EL (cell line): ENCODE results near the gene ZPR1.
"Not testable (repeated sequence)": the region's sequence is repeated elsewhere in the genome, so short reads cannot be mapped to it uniquely, and the experiment has no call there.

Source experiments
- DNase-seq: peaks from one replicate; pipeline ENCODE4 v3.0.0-alpha.2; 2016

Gene ZPR1

DNA sequence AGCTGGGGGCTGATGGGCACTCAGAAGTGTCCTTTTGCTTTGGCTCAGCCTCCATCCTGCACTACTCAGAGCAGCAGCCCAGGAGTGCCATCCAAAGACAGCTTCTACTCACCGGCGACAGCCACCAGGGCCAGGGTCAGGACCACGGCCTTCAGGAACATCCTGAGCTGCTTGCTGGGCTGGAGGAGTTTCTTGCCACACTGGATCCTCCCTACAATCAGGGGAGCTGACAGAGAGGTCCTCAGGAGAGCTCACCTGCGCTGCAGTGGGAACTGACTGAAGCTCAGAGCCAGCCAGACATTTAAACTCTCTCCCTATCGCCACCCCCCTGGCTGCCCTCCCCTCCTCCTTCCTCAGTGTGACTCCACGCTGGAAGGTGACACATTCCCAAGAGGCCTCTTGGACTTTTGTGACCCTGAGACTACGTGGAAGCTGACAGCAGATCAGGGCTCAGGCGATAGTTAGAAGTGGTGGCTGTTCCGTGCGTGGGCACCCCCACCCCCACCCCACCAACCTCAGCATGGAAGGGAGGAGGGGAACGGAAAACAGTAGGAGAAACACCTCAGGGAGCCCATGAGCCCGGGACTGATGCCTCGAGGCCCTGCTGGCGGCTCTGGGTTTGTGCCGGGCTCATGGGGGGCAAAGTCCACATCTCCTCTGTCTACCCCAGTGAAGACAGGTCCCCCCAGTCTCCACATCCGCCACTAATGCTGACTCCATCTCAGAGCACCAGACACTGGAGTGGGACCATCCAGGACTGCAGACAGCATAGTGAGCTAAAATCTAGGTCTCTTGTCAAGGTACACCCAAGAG lies 35.4 kb upstream of the ZPR1 start, which contains the start of gene APOA4:
TSS of gene APOA4 (minus strand) at position 274 of the 813 bp plus-strand sequence. CDS start at position 161, 113 bp downstream.
- DNase-seq, result no peak

DNA sequence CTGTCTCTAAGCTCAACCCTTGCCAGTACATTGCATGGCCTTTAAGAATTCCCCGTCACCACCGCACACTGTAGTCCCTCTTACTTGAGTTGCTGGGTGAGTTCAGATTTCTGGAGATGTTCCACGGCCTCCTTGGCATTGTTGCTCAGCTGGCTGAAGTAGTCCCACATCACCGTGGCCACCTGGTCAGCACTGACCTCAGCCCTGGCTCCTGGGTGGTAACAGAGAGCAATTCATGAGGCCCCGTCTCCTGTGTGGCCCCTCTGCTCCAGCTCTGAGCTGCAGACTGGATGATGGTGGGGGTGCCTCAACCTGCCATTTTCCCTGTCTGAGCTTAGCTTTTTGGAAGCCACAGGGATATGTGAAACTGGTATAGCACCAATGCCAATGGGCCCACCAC lies 34.8 kb upstream of the ZPR1 start:
- no peak for DNase-seq

DNA sequence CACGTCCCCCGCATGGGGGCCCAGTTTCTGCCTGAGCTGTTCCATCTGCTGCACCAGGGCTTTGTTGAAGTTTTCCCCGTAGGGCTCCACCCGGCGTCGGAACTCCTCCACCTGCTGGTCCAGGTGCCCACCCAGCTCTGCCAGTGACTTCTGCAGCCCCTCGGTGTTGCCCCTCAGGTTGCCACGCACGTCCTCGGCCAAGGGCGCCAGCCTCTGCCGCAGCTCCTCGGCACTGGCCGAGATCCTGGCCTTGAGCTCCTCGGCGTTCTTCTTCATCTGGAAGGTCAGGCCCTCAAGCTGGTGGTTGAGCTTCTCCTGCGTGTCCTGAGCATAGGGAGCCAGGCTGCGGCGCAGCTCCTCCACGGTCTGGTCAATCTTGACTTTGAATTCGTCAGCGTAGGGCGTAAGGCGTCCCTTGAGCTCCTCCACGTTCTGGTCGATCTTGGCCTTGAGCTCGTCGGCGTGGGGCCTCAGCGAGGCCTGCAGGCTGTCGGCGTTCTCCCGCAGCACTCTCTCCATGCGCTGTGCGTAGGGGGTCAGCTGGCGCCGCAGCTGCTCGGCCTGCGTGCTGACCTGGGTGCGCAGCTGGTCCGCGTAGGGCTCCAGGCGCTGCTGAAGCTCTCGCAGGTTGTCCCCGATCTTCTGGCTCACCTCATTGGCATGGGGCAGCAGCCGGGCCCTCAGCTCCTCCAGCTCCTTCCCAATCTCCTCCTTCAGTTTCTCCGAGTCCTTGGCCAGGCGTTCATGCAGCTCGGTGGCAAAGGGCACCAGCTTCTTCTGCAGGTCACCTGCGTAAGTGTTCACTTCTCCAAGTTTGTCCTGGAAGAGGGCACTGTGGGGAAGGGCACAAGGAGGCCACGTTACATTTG lies 33.5 kb upstream of the ZPR1 start:
- no peak for DNase-seq

DNA sequence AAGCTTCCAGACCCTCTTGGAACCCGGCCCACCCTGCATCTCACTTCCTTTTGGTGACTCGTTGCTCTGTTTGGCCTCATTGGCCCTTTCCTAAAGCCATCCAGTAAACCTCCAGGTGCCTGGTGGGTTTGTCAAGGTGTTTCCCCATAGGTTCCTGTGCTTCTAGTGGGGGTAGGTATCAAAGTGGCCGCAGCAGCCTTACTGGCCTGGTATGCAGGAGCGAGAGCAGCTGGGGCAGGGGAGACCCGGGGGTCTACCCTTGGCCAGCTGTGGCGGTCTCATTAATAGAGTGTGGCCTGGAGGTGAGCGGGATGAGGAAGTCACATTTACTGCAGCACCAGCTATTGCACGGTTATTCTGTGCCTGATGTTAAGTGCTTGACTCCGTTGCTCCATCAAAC lies 31.2 kb upstream of the ZPR1 start:
- DNase-seq, result no peak

DNA sequence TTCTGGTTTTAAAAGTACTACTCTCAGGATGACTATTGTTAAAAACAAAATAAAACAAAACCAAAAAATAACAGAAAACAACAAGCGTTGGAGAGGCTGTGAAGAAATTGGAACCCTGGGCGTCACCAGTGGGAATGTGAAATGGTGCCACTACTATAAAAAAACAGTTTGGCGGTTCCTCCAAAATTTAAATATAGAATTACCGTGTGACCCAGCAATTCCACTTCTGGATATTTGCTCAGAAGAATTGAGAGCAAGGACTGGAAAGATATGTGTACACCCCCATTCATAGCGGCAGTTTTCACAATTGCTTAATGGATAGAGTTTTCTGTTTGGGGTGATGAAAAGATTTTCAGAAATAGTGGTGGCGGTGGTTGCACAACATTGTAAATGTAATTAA lies 26.7 kb upstream of the ZPR1 start:
- DNase-seq, result no peak

DNA sequence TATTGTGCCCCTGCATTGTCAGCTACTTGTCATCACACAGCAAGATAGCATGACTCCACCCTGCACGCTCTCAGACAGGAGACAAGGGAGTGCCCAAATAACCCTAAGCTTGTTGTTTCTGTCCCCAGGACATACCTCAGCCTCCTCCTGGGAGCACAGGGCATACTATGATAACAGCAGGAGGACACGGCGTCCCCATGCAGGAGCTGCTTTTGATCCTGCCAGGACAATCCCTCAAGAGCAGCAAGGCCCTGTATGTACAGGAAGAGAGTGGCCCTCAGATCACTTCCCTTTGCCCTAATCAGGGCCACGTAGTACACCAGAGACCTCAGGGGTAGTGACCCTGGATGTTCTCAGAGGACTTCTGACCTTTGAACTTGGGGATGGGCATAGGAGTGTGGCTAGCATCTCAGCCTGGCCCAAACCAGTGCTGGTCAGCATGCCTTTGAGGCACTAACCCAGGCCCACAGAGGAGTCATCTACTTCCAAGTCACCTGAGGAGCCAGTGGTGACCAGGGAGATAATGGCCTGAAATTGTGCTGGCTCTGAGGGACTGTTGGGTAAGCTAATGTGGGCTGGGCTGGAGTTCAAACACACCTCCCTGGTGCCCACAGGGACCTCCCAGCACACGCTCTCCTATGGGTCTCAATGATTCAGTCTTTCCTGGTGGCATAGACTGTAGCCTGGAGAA lies 26.1 kb upstream of the ZPR1 start:
- DNase-seq, result no peak

DNA sequence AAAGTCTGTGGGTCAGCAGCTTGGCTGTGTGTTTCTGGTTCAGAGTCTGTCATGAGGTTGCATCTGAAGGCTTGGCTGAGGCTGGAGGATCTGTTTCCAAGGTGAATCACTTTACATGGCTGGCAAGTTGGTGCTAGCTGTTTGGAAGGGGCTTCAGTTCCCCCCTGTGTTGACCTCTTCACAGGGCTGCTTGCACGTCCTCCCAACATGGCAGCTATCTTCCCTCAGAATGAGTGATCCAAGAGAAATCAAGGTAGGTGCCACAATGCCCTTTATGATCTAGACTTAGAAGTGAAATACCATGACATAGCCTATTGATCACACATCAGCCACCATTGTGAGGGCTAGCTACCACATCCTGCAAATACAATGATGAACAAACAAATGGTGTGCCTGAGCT lies 25.3 kb upstream of the ZPR1 start:
- DNase-seq, result no peak

DNA sequence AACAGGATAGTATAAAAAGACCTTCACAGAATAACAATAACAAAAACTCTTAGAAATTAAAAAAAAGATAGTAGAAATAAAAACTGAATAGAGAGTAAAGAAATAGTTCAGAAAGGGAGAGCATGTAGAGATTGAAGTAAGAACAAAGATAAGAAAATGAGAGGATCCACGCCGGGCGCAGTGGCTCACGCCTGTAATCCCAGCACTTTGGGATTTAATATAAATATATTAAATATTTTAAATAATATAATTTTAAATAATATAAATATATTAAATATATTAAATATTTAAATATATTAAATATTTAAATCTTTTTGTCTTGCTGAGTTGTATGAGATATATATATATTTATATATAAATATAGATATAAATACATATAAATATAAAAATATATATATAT lies 24.3 kb upstream of the ZPR1 start:
- DNase-seq, result no peak

DNA sequence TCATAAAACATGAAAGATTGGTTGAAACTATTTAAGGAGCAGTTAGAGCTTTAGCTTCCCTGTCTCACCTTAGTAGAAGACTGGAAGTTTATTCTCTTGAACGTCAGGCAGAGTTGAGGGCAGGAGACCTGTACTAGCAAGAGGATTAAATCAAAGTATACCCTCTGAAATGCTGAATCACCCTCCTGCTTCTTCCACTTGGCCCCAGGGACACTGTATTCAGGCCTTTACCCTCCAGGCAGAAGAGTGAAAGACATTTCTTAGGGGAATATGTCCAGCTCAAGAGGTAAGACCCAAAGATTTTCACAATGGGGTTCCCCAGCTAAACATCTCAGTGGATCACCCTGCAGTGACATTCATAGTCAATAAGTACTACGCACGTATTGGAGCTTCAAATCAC lies 23.4 kb upstream of the ZPR1 start:
- no peak for DNase-seq

DNA sequence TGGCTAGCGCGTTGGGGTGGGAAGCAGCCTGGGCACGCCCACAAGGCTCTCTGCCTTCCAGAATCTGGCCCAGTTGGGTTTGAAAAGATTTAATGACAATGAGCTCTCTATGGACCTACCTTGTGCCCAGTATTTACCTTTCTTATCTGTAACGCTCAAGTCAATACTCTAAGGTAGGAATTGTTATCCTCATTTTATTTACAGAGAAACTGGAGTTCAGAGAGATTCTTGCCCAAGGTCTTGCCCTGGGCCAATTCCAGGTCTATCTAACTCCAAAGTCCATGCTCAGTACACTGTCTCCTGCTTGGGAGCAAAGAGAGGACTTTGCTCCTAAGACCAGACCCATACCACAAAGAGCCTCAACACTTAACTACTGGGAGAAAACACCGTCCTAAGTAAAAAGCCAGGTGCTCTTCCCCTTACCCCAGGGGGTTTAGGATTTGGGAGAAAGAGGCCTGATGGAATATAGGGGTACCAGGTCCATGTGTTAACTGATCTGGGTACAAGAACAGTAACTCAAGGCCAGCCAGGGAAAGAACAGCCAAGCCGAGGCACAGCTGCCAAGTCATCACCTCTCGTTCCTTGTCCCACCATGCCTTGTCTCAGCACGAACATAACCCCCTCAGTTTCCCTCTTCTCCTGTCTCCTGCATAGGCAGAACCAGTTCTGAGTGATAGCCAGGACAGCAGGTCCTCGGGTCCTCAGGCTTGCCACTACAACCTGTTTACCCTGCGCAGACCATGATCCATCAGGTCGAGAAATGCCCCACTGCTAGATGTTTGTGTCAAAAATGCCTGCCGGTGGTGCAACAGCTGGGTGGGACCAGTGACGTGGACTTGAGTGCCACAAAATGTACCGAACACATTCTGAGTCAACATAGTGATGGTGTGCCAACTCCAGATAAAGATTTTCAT lies 20.7 kb upstream of the ZPR1 start:
- peak; percentile 29 for DNase-seq

DNA sequence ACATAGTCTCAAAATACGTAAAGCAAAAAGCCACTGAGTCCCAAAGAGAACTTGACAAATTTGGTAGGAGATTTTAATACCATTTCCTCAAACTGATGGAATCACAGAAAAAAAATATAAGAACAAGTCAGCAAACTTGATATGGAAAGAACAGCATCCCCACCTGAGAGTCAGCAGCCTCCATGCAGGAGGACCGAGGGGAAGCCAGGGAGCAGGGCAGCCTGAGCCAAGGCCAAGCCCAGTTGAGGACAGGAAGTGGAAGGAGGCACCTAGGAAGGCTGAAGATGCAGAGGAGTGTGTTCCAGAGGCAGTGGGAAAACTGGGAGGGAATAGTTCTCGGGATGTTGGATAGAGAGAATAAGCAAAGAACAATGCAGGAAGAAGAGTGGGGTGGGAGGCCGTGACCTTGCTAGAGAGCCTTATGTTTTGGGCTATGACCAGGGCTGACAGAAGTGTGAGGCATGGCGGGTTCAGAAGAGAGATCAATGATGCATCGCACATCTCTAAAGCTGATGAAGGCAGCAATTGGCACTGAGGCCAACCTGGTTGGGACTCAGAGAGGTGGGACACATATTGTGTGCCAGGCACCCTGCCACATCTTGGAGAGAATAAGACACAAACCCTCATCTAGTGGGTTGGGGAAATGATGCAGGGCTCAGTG lies 19.9 kb upstream of the ZPR1 start:
- DNase-seq, result no peak

DNA sequence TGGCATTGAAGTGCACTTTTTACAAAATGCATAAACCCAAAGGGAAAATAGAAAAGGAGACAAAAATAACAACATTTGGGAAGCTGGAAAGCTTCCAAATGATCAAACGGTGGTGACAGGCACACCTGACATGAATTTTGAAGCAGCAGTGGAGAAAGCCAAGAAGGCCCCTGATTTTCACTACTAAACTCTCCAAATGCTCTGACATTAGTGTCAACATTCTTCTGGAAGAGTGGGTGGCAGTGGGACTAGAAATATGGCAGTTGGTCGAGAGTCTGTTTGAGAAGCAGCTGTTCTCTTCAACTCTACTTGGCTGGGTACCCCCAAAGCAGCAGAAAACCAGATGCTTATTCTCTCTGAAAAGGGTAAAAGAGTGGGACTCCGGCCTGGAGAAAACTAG lies 16.2 kb upstream of the ZPR1 start:
- no peak for DNase-seq

DNA sequence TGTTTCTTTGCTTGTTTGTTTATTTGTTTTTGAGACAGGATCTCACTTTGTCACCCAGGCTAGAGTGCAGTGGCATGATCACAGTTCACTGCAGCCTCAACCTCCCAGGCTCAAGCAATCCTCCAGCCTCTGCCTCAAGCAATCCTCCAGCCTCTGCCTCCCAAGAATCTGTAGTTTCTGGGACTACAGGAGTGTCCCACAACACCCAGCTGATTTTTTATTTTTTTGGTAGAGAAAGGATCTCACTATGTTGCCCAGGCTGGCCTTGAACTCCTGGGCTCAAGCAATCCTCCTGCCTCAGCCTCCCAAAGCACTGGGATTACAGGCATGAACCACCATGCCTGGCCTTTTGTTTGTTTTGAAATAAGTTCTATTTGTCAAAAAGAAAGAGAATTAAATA lies 13.8 kb upstream of the ZPR1 start:
- DNase-seq, result not testable (repeated sequence)

DNA sequence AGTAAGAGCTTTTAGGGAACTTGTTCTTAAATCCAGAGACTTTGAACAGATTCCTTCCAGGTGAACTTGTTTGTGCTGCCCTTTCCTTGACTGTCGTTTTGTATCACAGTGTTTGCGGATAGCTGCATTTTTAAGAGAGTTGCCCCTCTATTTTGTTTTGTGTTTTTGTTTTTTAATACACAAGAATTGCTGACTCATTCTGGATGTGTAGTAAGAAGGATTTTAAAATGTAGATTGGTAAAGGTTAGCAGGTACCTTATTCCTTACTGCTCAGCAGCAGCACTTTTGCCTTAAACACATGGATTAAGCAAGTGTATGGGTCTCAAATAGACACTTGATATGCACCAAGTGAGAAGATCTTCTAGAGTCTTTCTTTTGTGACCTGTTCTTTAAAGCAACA lies 12.8 kb upstream of the ZPR1 start:
- no peak for DNase-seq

DNA sequence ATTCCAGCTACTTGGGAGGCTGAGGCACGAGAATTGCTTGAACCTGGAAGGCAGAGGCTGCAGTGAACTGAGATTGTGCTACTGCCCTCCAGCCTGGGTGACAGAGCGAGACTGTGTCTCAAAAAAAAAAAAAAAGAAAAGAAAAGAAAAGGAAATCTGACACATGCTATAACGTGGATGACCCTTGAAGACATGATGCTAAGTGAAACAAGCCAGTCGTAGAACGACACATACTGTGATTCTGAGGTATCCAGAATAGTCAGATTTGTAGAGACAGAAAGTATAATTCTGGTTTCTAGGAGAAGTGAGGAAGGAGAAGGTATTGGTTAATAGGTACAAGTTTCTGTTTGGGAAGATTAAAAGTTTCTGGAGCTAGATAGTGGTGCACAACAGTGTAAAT lies 10.5 kb upstream of the ZPR1 start:
- DNase-seq, result no peak

DNA sequence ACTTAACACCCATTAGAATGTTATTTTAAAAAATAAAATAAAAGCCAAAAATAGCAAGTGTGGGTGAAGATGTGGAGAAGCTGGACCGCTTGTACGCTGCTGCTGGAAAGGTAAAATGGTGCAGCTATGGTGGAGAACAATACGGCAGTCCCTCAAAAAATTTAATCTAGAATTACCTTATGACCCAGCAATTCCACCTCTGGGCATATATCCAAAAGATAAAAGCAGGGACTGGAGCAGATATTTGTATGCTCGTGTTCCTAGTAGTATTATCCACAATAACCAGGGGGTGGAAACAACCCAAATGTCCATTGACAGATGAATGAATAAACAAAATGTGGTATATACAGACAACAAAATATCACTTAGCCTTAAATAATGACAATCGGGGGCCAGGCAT lies 10.0 kb upstream of the ZPR1 start:
- DNase-seq, result no peak

DNA sequence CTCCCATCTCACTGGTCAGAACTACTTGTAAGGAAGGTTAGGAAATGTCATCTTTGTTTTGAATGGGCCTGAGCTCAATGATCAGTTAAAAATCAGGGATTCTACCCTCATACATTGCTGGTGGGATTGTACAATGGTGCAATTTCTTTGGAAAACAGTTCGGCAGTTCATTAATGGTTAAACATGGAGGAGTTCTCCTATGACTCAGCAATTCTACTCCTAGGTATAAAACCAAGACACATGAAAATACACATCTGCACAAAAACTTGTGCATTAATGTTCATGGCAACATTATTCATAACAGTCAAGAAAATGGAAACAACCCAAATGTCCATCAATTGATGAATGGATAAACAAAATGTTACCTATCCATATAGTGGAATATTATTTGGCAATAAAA lies 8.7 kb upstream of the ZPR1 start:
- DNase-seq, result no peak

DNA sequence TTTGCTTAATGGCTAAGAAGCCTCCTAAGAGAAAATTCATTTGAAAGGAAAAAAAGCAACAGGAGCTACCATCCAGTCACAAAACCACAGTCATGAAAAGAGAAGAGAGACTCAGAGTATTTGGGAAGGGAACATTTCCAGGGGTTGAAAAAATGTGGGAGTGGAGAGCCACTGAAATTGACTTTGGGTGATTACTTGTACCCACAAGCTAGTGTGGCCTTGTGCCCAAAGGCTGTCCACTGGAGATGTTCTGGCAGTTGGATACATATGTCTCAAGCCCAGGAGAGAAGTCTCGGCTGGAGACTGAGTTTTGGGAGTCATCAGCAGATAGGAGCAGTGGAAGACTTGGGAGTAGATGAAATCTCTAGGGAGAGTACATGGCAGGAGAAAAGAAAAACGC lies 7.0 kb upstream of the ZPR1 start:
- DNase-seq, result no peak

DNA sequence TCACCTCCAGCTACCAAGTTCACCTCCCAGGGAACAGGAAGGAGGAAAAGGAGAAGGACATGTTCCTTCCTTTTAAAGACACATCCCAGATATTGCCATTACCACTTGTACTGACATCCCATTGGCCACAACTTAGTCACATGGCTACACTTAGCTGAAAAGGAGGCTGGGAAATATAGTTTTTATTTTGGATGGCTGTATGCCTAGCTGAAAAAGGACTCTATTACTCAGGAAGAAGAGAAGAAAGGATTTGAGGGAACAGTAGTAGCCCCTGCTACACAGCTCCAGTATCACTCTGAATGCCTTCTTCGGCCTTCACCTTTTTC lies 5.9 kb upstream of the ZPR1 start:
- DNase-seq, result no peak

DNA sequence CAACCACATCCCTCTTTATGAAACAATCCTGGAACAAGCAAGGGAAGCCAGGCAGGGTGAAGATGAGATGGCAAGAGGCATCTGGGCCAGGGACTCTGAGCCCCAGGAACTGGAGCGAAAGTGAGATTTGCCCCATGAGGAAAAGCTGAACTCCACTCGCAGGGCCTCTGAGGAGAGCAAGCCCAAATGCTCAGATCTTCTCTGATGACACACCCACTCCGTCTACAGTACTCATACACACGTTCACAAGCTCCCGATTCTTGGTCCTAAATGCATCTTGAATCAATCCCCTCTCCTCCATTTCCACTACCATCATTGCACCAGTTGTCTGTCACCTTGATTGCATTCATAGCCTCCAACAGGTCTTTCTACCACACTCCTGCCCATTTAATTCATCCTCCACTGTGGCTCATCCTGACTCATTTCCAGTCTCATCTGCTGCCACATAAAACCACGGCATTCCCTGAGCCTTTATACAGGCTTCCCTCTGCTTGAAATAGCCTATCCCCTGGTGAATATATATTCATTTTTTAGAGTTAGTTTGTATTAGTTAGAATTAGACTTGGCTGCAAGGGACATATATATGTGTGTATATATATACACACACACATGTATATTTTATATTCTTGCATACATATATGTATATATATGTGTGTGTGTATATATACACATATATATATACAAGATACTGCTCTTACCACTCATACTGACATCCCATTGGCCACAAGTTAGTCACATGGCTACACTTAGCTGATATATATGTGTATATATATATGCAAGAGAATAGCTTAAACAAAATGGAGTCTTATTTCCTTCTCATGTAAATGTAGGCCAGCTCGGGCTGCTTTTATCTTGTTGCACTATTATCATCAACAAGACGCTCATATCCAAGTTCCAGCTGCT lies 5.3 kb upstream of the ZPR1 start:
- DNase-seq, result peak; percentile 70
